GM23248 (cell line): Measurements from ENCODE around the gene APOL4. TPM values are rescaled to one million over a fixed set of nuclear protein-coding genes. Genes with fewer than 3 reads are reported as not detected.

Source experiments
- DNase-seq: peaks from one replicate; pipeline ENCODE4 v3.0.0-alpha.2; 2015
- H2AFZ ChIP-seq: fragments of 200-600 bp; sonication (generic); 2 replicates; pipeline ENCODE4 v1.6.1; 2016; ENCODE audit warnings: antibody characterized with exemption
- H3F3A ChIP-seq: fragments of 200-600 bp; sonication (generic); 2 replicates; pipeline ENCODE4 v1.6.1; 2016; ENCODE audit warnings: mild to moderate bottlenecking, antibody characterized with exemption, mixed run types; ENCODE audit not compliant: insufficient read depth
- H3K27ac ChIP-seq: fragments of 200-600 bp; sonication (generic); 2 replicates; pipeline ENCODE4 v1.5.1; 2016; ENCODE audit warnings: mild to moderate bottlenecking
- H3K27me3 ChIP-seq: fragments of 200-600 bp; sonication (generic); replicated peaks from 2 replicates; pipeline ENCODE4 v1.6.1; 2016; ENCODE audit warnings: mild to moderate bottlenecking; ENCODE audit not compliant: insufficient read depth
- H3K36me3 ChIP-seq: fragments of 200-600 bp; sonication (generic); 2 replicates; pipeline ENCODE4 v1.6.1; 2016; ENCODE audit warnings: low read depth, mild to moderate bottlenecking
- H3K4me1 ChIP-seq: fragments of 200-600 bp; sonication (generic); 2 replicates; pipeline ENCODE4 v1.6.1; 2016; ENCODE audit warnings: mild to moderate bottlenecking; ENCODE audit not compliant: insufficient read depth
- H3K4me2 ChIP-seq: fragments of 200-600 bp; sonication (generic); one replicate; pipeline ENCODE4 v1.6.1; 2016; ENCODE audit warnings: mild to moderate bottlenecking; ENCODE audit not compliant: unreplicated experiment
- H3K4me3 ChIP-seq: fragments of 200-600 bp; sonication (generic); 2 replicates; pipeline ENCODE4 v1.5.1; 2016; ENCODE audit warnings: mild to moderate bottlenecking
- H3K79me2 ChIP-seq: fragments of 200-600 bp; sonication (generic); 2 replicates; pipeline ENCODE4 v1.6.1; 2016; ENCODE audit warnings: mild to moderate bottlenecking; ENCODE audit not compliant: insufficient read depth
- H3K9ac ChIP-seq: fragments of 200-600 bp; sonication (generic); 2 replicates; pipeline ENCODE4 v1.6.1; 2016; ENCODE audit warnings: mild to moderate bottlenecking
- H3K9me2 ChIP-seq: fragments of 200-600 bp; sonication (generic); 2 replicates; pipeline ENCODE4 v1.6.1; 2016; ENCODE audit warnings: mixed run types, mild to moderate bottlenecking, moderate library complexity; ENCODE audit not compliant: insufficient read depth
- H3K9me3 ChIP-seq: fragments of 200-600 bp; sonication (generic); one replicate; pipeline ENCODE4 v1.6.1; 2017; ENCODE audit warnings: low read depth
- H4K20me1 ChIP-seq: fragments of 200-600 bp; sonication (generic); 2 replicates; pipeline ENCODE4 v1.6.0; 2016; ENCODE audit not compliant: insufficient read depth
- EZH2 ChIP-seq: fragments of 200-600 bp; sonication (generic); IDR thresholded peaks from 2 replicates; pipeline ENCODE4 v1.6.1; 2018; ENCODE audit warnings: antibody characterized with exemption, mild to moderate bottlenecking; ENCODE audit not compliant: insufficient read depth, poor library complexity, severe bottlenecking
- EZH2phosphoT487 ChIP-seq: fragments of 200-600 bp; sonication (generic); IDR thresholded peaks from 2 replicates; pipeline ENCODE4 v1.6.1; 2018; ENCODE audit warnings: antibody characterized with exemption, moderate library complexity, mild to moderate bottlenecking, low read depth; ENCODE audit not compliant: insufficient read depth
- WGBS, 2 experiments: methylation state at CpG; one replicate each; pipeline ENCODE4 v1.1.6; 2015 to 2017; ENCODE audit warnings: low lambda C conversion rate in 2 of 2, low coverage in 1 of 2; ENCODE audit errors: missing lambda C conversion rate in 2 of 2; 5-methylcytosine and 5-hydroxymethylcytosine counted together
- in situ Hi-C: fragments of 300-500 bp; cut with MboI; formaldehyde crosslinking; loops from 2 replicates; pipeline ENCODE4 v1.15.0; 2020
- polyA plus RNA-seq: library from polyadenylated mRNA; unstranded; fragments of >200 nt; fragmentation: Nextera tagmentation; extraction: Ambion mirVana; gene quantifications from 2 replicates; pipeline ENCODE4 v1.2.1, GENCODE V29; 2016
- total RNA-seq: library from RNA; depleted of rRNA; stranded (reverse); fragments of >200 nt; shearing (Covaris generic); gene quantifications from 2 replicates; pipeline ENCODE4 v1.2.3, GENCODE V29; 2014

Gene APOL4
- total and polyA plus RNA-seq, 2 experiments from 2014 or later, result not detected

DNA sequence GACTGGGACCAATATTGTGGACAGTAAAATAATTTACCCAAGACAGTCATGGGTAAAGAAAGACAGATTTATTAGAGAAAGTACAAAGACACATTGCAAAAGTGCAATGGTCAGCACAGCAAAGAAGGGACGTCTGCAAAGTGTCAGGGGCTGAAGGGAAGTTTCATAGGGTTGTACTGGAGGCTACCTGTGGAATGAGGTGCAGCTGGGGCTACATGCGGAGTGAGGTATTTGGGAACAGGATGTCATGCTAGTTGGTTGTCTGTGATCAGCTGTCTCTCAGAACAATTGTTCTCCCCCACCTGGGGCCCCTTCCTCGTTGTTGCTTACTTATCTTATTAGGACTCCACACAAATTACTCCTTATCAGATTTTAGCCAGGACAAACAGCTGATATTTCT lies 29.7 kb downstream of the APOL4 start:
- no peaks in the 10 kb centered on the region for H3K9me2 ChIP-seq
- TF ChIP-seq EZH2phosphoT487, result no peak
- no peak for TF ChIP-seq EZH2
- H3K79me2 ChIP-seq, result no peaks in the 10 kb centered on the region
- H4K20me1 ChIP-seq, result no peaks in the 10 kb centered on the region
- H3K27ac ChIP-seq, result no peak overlapping the region
- H3K36me3 ChIP-seq, result no peaks in the 10 kb centered on the region
- no peak overlapping the region for H2AFZ ChIP-seq
- no peaks in the 10 kb centered on the region for H3K27me3 ChIP-seq
- 54 to 55% methylated on average over 3 of the region's 3 CpGs for WGBS, 2 experiments
- in situ Hi-C loops, result no loop called here
- no peak for DNase-seq
- H3K9me3 ChIP-seq, result no peaks in the 10 kb centered on the region
- H3K4me2 ChIP-seq, result no peak overlapping the region
- H3K4me3 ChIP-seq, result no peak overlapping the region
- H3K4me1 ChIP-seq, result no peaks in the 10 kb centered on the region
- no peaks in the 10 kb centered on the region for H3F3A ChIP-seq
- no peak overlapping the region for H3K9ac ChIP-seq

DNA sequence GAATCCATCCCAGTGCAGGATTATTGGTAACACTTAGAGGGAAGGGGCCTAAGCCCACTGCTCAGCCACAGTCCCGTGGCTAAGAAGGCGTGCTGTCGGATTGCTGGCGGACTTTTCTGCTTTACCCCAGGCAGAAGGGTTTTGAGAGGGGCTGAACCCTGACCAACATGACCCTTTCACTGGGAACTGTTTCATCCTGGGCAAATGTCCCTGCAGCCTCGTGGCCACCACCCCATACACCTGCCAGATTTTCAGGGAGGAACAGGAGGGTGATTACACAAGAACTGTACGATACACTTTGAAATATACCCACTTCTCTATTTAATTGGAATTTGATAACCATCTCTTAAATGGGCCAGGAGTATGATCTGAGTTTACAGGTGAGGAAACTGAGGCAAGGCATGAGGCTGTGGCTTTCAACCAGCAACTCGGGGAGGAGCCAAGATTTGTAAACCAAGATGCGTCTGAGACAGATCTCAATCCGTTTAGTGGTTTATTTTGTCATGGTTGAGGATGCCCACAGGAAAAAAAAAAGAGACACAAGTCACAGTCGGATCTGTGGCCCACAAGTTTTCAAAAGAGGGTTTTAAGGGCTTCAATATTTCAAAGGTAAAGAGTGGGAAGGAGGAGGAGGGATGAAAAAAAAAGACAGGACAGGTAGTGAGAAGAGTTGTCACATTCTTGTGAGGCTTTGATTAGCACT lies 34.9 kb downstream of the APOL4 start:
- H3K9ac ChIP-seq, result no peak overlapping the region
- DNase-seq, result no peak
- H3K9me3 ChIP-seq, result no peaks in the 10 kb centered on the region
- H3F3A ChIP-seq, result no peaks in the 10 kb centered on the region
- in situ Hi-C loops, result no loop called here
- H3K4me3 ChIP-seq, result no peak overlapping the region
- 69 to 75% methylated on average over 10 of the region's 10 CpGs for WGBS, 2 experiments
- H3K4me1 ChIP-seq, result no peaks in the 10 kb centered on the region
- no peaks in the 10 kb centered on the region for H3K27me3 ChIP-seq
- no peaks in the 10 kb centered on the region for H3K36me3 ChIP-seq
- H3K27ac ChIP-seq, result no peak overlapping the region
- H3K4me2 ChIP-seq, result no peak overlapping the region
- no peaks in the 10 kb centered on the region for H3K79me2 ChIP-seq
- no peaks in the 10 kb centered on the region for H3K9me2 ChIP-seq
- H2AFZ ChIP-seq, result no peak overlapping the region
- no peaks in the 10 kb centered on the region for H4K20me1 ChIP-seq
- TF ChIP-seq EZH2, result no peak
- no peak for TF ChIP-seq EZH2phosphoT487

GRCh38 chr22:36166086-36166485 lies 35.5 kb downstream of the APOL4 start:
- 85 to 92% methylated on average over 3 of the region's 3 CpGs for WGBS, 2 experiments
- H2AFZ ChIP-seq, result no peak overlapping the region
- H3K79me2 ChIP-seq, result no peaks in the 10 kb centered on the region
- no peak overlapping the region for H3K27ac ChIP-seq
- in situ Hi-C loops, result no loop called here
- no peaks in the 10 kb centered on the region for H3K9me2 ChIP-seq
- no peak for TF ChIP-seq EZH2phosphoT487
- H3F3A ChIP-seq, result no peaks in the 10 kb centered on the region
- no peak overlapping the region for H3K4me2 ChIP-seq
- DNase-seq, result no peak
- no peaks in the 10 kb centered on the region for H3K27me3 ChIP-seq
- H3K4me1 ChIP-seq, result no peaks in the 10 kb centered on the region
- H3K9me3 ChIP-seq, result no peaks in the 10 kb centered on the region
- no peak overlapping the region for H3K4me3 ChIP-seq
- no peak overlapping the region for H3K9ac ChIP-seq
- no peaks in the 10 kb centered on the region for H3K36me3 ChIP-seq
- H4K20me1 ChIP-seq, result no peaks in the 10 kb centered on the region

DNA sequence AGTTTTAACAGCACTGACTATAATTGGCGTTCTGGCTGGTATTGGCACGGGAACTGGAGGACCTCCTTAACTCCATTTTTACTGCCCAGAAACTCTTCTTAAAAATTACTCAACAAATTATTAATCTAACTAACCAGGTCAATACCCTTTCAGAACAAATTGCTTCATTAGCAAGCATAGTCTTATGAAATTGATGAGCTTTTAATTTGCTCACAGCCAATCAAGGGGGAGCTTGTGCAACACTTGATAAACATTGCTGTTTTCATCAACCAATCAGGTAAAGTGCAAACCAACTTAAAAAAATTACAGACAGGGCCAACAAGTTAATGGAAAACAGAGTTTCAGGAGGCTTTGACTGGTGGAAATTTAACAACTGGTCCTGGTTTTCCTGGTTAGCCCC lies 36.5 kb downstream of the APOL4 start:
- no peaks in the 10 kb centered on the region for H3K36me3 ChIP-seq
- in situ Hi-C loops, result no loop called here
- no peaks in the 10 kb centered on the region for H3K27me3 ChIP-seq
- H3F3A ChIP-seq, result no peaks in the 10 kb centered on the region
- DNase-seq, result no peak
- no peak overlapping the region for H3K4me3 ChIP-seq
- no peak overlapping the region for H2AFZ ChIP-seq
- H3K9me3 ChIP-seq, result no peaks in the 10 kb centered on the region
- no peak overlapping the region for H3K9ac ChIP-seq
- TF ChIP-seq EZH2, result no peak
- TF ChIP-seq EZH2phosphoT487, result no peak
- H3K79me2 ChIP-seq, result no peaks in the 10 kb centered on the region
- no peaks in the 10 kb centered on the region for H3K9me2 ChIP-seq
- 95 to 98% methylated on average over 2 of the region's 2 CpGs for WGBS, 2 experiments
- no peak overlapping the region for H3K27ac ChIP-seq
- no peak overlapping the region for H3K4me2 ChIP-seq
- H3K4me1 ChIP-seq, result peaks cover 3% of the 10 kb centered on the region; the same call in 1 of the 2 replicates
- no peaks in the 10 kb centered on the region for H4K20me1 ChIP-seq

- H4K20me1 ChIP-seq, result no peaks in the 10 kb centered on the region
- DNase-seq, result no peak
- H3K9me3 ChIP-seq, result no peaks in the 10 kb centered on the region
- H3K27me3 ChIP-seq, result no peaks in the 10 kb centered on the region
- no peak overlapping the region for H3K9ac ChIP-seq
- H3K4me3 ChIP-seq, result no peak overlapping the region
- no peak overlapping the region for H3K4me2 ChIP-seq
- H3K9me2 ChIP-seq, result no peaks in the 10 kb centered on the region
- in situ Hi-C loops, result no loop called here
- H3F3A ChIP-seq, result no peaks in the 10 kb centered on the region
- no peaks in the 10 kb centered on the region for H3K79me2 ChIP-seq
- H3K36me3 ChIP-seq, result no peaks in the 10 kb centered on the region
- H3K4me1 ChIP-seq, result peaks cover 6% of the 10 kb centered on the region; the same call in 1 of the 2 replicates
- WGBS, 2 experiments, result 76 to 89% methylated on average over 1 of the region's 1 CpG
- no peak overlapping the region for H3K27ac ChIP-seq
- TF ChIP-seq EZH2 (no peak), EZH2phosphoT487 (no peak)
- H2AFZ ChIP-seq, result no peak overlapping the region
Observed at GRCh38 chr22:36164621-36165020, 37.0 kb downstream of the APOL4 start.
